Measurements from ENCODE around the gene TMEM201. TPM values are rescaled to one million over a fixed set of nuclear protein-coding genes. Genes with fewer than 3 reads are reported as not detected.
A peak's percentile ranks its signal among the peaks of the same experiment; 100 is the strongest.

Gene TMEM201
- total and polyA plus RNA-seq, 8 donors: 9.1 to 21.9 (median 17.0) TPM

- intact Hi-C loops (cut with DNase I): no loop called here
- TF ChIP-seq, protein P1, sequence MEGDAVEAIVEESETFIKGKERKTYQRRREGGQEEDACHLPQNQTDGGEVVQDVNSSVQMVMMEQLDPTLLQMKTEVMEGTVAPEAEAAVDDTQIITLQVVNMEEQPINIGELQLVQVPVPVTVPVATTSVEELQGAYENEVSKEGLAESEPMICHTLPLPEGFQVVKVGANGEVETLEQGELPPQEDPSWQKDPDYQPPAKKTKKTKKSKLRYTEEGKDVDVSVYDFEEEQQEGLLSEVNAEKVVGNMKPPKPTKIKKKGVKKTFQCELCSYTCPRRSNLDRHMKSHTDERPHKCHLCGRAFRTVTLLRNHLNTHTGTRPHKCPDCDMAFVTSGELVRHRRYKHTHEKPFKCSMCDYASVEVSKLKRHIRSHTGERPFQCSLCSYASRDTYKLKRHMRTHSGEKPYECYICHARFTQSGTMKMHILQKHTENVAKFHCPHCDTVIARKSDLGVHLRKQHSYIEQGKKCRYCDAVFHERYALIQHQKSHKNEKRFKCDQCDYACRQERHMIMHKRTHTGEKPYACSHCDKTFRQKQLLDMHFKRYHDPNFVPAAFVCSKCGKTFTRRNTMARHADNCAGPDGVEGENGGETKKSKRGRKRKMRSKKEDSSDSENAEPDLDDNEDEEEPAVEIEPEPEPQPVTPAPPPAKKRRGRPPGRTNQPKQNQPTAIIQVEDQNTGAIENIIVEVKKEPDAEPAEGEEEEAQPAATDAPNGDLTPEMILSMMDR (IDR thresholded peaks at IDR 0.05): no peak
- ATAC-seq: no peak
These were observed 44.8 kb downstream of the TMEM201 start for GRCh38 chr1:9633493-9633892.

GRCh38 chr1:9634582-9634981, 45.9 kb downstream of the TMEM201 start:
- intact Hi-C loops (cut with DNase I): no loop called here
- no peaks in the 10 kb centered on the region for H3K9me3 ChIP-seq
- no peak for DNase-seq
- peaks cover 0 to 31% of the 10 kb centered on the region in 2 donors for H3K4me1 ChIP-seq
- TF ChIP-seq, protein P1 (IDR thresholded peaks at IDR 0.05): no peak
- no peak overlapping the region for H3K27ac ChIP-seq
- H3K4me3 ChIP-seq: no peak overlapping the region
- H3K27me3 ChIP-seq: peaks cover 0 to 3% of the 10 kb centered on the region in 2 donors
- ATAC-seq: no peak
- no peaks in the 10 kb centered on the region for H3K36me3 ChIP-seq

More at GRCh38 chr1:9633493-9633892, 44.8 kb downstream of the TMEM201 start:
- H3K27me3 ChIP-seq: peaks cover 0 to 8% of the 10 kb centered on the region in 2 donors
- no peaks in the 10 kb centered on the region for H3K9me3 ChIP-seq
- H3K4me1 ChIP-seq: peaks cover 0 to 36% of the 10 kb centered on the region in 2 donors
- H3K27ac ChIP-seq: no peak overlapping the region
- no peak overlapping the region for H3K4me3 ChIP-seq
- no peaks in the 10 kb centered on the region for H3K36me3 ChIP-seq
- DNase-seq: no peak

DNA sequence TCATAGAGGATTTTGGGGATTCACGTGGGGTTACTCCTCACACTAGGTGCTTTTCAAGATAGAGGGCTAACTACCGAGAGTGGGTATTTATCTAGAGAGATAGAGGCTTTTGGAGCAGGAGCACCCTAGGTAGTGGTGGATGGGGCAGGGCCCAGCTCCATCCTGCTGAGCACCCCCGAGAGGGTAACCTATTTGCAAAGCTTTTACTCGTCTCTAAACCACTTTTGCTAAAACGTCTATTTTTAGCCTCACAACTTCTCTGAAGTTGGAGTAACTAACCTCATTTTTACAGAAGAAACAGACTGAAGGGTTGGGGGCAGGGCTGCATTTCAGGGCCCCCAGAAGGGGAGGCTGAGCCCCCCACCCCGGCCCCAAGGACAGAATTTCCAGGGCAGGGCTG, 50.5 kb downstream of the TMEM201 start:
- H3K27ac ChIP-seq: no peak overlapping the region
- intact Hi-C loops (cut with DNase I): no loop called here

GRCh38 chr1:9643351-9644256, 54.9 kb downstream of the TMEM201 start:
- H3K4me3 ChIP-seq: no peak overlapping the region
- TF ChIP-seq, protein P1 (IDR thresholded peaks at IDR 0.05): no peak
- H3K4me1 ChIP-seq: peaks cover 0 to 32% of the 10 kb centered on the region in 2 donors
- no peaks in the 10 kb centered on the region for H3K9me3 ChIP-seq
- ATAC-seq (peak; percentile 36), DNase-seq (peak in 1 of 4 donors; percentile 36)
- intact Hi-C loops (cut with DNase I): no loop called here
- H3K27ac ChIP-seq: peak overlapping the region in 1 of 2 donors; percentile 80
- H3K27me3 ChIP-seq: no peaks in the 10 kb centered on the region
- H3K36me3 ChIP-seq: no peaks in the 10 kb centered on the region

More for the DNA sequence above, 50.5 kb downstream of the TMEM201 start:
- Histone ChIP-seq H3K9me3 (no peaks in the 10 kb centered on the region), H3K4me1 (peaks cover 0 to 15% of the 10 kb centered on the region in 2 donors), H3K36me3 (no peaks in the 10 kb centered on the region), H3K4me3 (no peak overlapping the region), H3K27me3 (no peaks in the 10 kb centered on the region)
- ATAC-seq (no peak), DNase-seq (no peak)
- TF ChIP-seq, protein P1 (IDR thresholded peaks at IDR 0.05): no peak

DNA sequence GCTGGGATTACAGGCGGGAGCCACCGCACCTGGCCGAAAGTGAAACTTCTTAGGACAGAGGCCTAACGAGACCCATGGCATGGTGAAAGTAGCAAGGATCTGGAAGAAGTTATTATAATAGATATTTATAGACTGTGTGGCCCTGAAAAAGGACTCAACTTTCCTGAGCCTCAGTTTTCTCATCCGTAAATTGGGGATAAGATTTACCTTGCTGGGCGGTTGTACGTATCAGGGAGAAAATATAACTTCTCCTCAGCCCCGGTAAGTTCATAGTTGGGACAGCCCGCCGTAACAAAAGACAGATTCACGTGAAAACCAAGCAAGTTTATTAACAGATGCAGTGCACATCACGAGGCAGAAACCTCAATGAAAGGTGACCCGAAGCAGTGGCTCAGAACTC, 57.3 kb downstream of the TMEM201 start:
- TF ChIP-seq, protein P1 (IDR thresholded peaks at IDR 0.05): no peak
- Histone ChIP-seq H3K27ac (no peak overlapping the region), H3K4me3 (no peak overlapping the region), H3K4me1 (peaks cover 0 to 31% of the 10 kb centered on the region in 2 donors), H3K9me3 (no peaks in the 10 kb centered on the region), H3K27me3 (peaks cover 0 to 11% of the 10 kb centered on the region in 2 donors), H3K36me3 (no peaks in the 10 kb centered on the region)
- intact Hi-C loops (cut with DNase I): no loop called here
- no peak for DNase-seq
- no peak for ATAC-seq
